SU-DHL-6 (cell line): Measurements from ENCODE around the gene EBF3.

Experiments
- EZH2phosphoT487 ChIP-seq: fragments of 200-600 bp; sonication (generic), shearing (Covaris generic); conservative IDR thresholded peaks from 2 replicates; pipeline ENCODE4 v1.6.1; 2018; ENCODE audit warnings: mild to moderate bottlenecking, antibody characterized with exemption, low read length, moderate library complexity, mixed read lengths
- TF ChIP-seq, protein P1 (sequence below): fragments of 200-600 bp; sonication (generic); IDR thresholded peaks from one replicate; pipeline ENCODE4 v1.5.1; 2017; ENCODE audit warnings: antibody characterized with exemption, mild to moderate bottlenecking, low read length, moderate library complexity; ENCODE audit not compliant: insufficient read depth, poor library complexity, severe bottlenecking

GRCh38 chr10:129870474-129870757 is 93.7 kb downstream of the EBF3 start:
- TF ChIP-seq, protein P1, sequence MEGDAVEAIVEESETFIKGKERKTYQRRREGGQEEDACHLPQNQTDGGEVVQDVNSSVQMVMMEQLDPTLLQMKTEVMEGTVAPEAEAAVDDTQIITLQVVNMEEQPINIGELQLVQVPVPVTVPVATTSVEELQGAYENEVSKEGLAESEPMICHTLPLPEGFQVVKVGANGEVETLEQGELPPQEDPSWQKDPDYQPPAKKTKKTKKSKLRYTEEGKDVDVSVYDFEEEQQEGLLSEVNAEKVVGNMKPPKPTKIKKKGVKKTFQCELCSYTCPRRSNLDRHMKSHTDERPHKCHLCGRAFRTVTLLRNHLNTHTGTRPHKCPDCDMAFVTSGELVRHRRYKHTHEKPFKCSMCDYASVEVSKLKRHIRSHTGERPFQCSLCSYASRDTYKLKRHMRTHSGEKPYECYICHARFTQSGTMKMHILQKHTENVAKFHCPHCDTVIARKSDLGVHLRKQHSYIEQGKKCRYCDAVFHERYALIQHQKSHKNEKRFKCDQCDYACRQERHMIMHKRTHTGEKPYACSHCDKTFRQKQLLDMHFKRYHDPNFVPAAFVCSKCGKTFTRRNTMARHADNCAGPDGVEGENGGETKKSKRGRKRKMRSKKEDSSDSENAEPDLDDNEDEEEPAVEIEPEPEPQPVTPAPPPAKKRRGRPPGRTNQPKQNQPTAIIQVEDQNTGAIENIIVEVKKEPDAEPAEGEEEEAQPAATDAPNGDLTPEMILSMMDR: no peak
- no peak for TF ChIP-seq EZH2phosphoT487
